Tibial nerve (tissue), 4 donors: ENCODE measurements around the gene GSTM1.

Experiments
- EP300 ChIP-seq, 2 donors: sonication (generic); formaldehyde crosslinking; IDR thresholded peaks; one replicate each; pipeline ENCODE4 v1.6.1; 2017; ENCODE audit warnings: antibody characterized with exemption in 2 of 2, mild to moderate bottlenecking in 1 of 2
- POLR2A ChIP-seq, 2 donors: fragments of 450-650 bp; IDR thresholded peaks; one replicate each; pipeline ENCODE4 v1.6.1; 2017; ENCODE audit warnings: antibody characterized with exemption in 2 of 2, mild to moderate bottlenecking in 2 of 2, moderate library complexity in 2 of 2
- TF ChIP-seq, protein P1 (sequence below), 5 experiments: fragments of 200-600 bp in 3 of 5; fragments of 450-650 bp in 2 of 5; sonication (generic) in 3 of 5; IDR thresholded peaks; one replicate each; pipeline ENCODE4 v1.5.1; 2016 to 2019; ENCODE audit warnings: antibody characterized with exemption in 5 of 5, mild to moderate bottlenecking in 3 of 5, moderate library complexity in 2 of 5

DNA sequence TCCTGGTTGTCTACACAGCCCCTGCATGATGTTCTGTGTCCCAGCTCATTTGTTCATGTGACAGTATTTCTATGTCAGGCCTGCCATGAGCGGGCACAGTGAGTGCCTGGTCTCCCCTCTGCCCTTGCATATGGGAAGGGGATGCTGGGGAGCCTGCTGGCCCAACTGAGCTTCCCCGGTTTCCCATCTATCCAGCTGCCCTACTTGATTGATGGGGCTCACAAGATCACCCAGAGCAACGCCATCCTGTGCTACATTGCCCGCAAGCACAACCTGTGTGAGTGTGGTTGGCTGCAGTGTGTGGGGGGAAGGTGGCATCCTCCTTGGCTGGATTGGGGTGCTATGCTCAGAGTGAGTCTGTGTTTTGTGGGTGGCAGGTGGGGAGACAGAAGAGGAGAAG is 30.2 kb upstream of the GSTM1 start:
- TF ChIP-seq, protein P1, sequence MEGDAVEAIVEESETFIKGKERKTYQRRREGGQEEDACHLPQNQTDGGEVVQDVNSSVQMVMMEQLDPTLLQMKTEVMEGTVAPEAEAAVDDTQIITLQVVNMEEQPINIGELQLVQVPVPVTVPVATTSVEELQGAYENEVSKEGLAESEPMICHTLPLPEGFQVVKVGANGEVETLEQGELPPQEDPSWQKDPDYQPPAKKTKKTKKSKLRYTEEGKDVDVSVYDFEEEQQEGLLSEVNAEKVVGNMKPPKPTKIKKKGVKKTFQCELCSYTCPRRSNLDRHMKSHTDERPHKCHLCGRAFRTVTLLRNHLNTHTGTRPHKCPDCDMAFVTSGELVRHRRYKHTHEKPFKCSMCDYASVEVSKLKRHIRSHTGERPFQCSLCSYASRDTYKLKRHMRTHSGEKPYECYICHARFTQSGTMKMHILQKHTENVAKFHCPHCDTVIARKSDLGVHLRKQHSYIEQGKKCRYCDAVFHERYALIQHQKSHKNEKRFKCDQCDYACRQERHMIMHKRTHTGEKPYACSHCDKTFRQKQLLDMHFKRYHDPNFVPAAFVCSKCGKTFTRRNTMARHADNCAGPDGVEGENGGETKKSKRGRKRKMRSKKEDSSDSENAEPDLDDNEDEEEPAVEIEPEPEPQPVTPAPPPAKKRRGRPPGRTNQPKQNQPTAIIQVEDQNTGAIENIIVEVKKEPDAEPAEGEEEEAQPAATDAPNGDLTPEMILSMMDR (IDR thresholded peaks at IDR 0.05) = no peak
- TF ChIP-seq POLR2A (IDR thresholded peaks at IDR 0.05) = no peak
- no peak for TF ChIP-seq EP300 (IDR thresholded peaks at IDR 0.05)
